Upper lobe of right lung (tissue), 1 donor: ENCODE measurements around the gene ALK. TPM values are rescaled to one million over a fixed set of nuclear protein-coding genes. Genes with fewer than 3 reads are reported as not detected.
A peak's percentile ranks its signal among the peaks of the same experiment; 100 is the strongest.

Source experiments
- ATAC-seq: fragments of 200-7000 bp; cut with Tn5 transposase; one replicate; pipeline ENCODE4 v1.9.1; 2020; ENCODE audit warnings: mild to moderate bottlenecking, moderate library complexity
- DNase-seq: peaks from one replicate; pipeline ENCODE4 v3.0.0-alpha.2; 2020
- H3K27ac ChIP-seq: fragments of 200-600 bp; one replicate; pipeline ENCODE4 v1.8.0; 2022
- H3K27me3 ChIP-seq: fragments of 200-600 bp; one replicate; pipeline ENCODE4 v1.8.0; 2022; ENCODE audit warnings: mild to moderate bottlenecking
- H3K36me3 ChIP-seq: fragments of 200-600 bp; one replicate; pipeline ENCODE4 v1.8.0; 2022
- H3K4me1 ChIP-seq: fragments of 200-600 bp; one replicate; pipeline ENCODE4 v1.8.0; 2022
- H3K4me3 ChIP-seq: fragments of 200-600 bp; one replicate; pipeline ENCODE4 v1.8.0; 2022; ENCODE audit warnings: mild to moderate bottlenecking
- H3K9me3 ChIP-seq: fragments of 200-600 bp; one replicate; pipeline ENCODE4 v1.8.0; 2022
- CTCF ChIP-seq: fragments of 200-600 bp; IDR thresholded peaks from one replicate; pipeline ENCODE4 v1.8.0; 2022; ENCODE audit warnings: antibody characterized with exemption
- intact Hi-C: fragments of 100-400 bp; cut with DNase I; formaldehyde crosslinking; loops from one replicate; pipeline ENCODE4 v1.11.0; 2022
- total RNA-seq: library from RNA; stranded (reverse); fragmentation: NEBNext Ultra II Directional; extraction: Animal tissue kit (Norgen Biotek cat#: 25700); gene quantifications from one replicate; pipeline ENCODE4 v1.2.1, GENCODE V29; 2021
- donor health status: DM: no; HTN: yes; CAD: no; lungs with severe emphysema.

The ALK gene
- total RNA-seq, 1 donor from 2014 or later: not detected

- no peak for TF ChIP-seq CTCF
- DNase-seq (no peak), ATAC-seq (no peak)
- no peak overlapping the region for H3K4me3 ChIP-seq
- intact Hi-C loops: no loop called here
- no peaks in the 10 kb centered on the region for H3K9me3 ChIP-seq
- no peaks in the 10 kb centered on the region for H3K4me1 ChIP-seq
- H3K27ac ChIP-seq: no peak overlapping the region
- no peaks in the 10 kb centered on the region for H3K36me3 ChIP-seq
- no peaks in the 10 kb centered on the region for H3K27me3 ChIP-seq
These were observed 304.0 kb downstream of the ALK start for GRCh38 chr2:29617351-29617750.

GRCh38 chr2:29616569-29616968 is 304.8 kb downstream of the ALK start:
- intact Hi-C loops: no loop called here
- Histone ChIP-seq H3K36me3 (no peaks in the 10 kb centered on the region), H3K27me3 (no peaks in the 10 kb centered on the region), H3K27ac (no peak overlapping the region), H3K4me3 (no peak overlapping the region), H3K9me3 (no peaks in the 10 kb centered on the region), H3K4me1 (no peaks in the 10 kb centered on the region)
- DNase-seq (no peak), ATAC-seq (no peak)
- TF ChIP-seq CTCF: no peak

- Histone ChIP-seq H3K27me3 (no peaks in the 10 kb centered on the region), H3K36me3 (no peaks in the 10 kb centered on the region), H3K27ac (no peak overlapping the region), H3K4me1 (no peaks in the 10 kb centered on the region), H3K9me3 (no peaks in the 10 kb centered on the region), H3K4me3 (no peak overlapping the region)
- no peak for TF ChIP-seq CTCF
- intact Hi-C loops: no loop called here
- DNase-seq (no peak), ATAC-seq (no peak)
These were observed 305.5 kb downstream of the ALK start for GRCh38 chr2:29615841-29616240.

GRCh38 chr2:29615183-29615582 is 306.2 kb downstream of the ALK start:
- no peak overlapping the region for H3K27ac ChIP-seq
- TF ChIP-seq CTCF: no peak
- H3K4me1 ChIP-seq: no peaks in the 10 kb centered on the region
- ATAC-seq (peak; percentile 33), DNase-seq (no peak)
- intact Hi-C loops: no loop called here
- H3K9me3 ChIP-seq: no peaks in the 10 kb centered on the region
- no peaks in the 10 kb centered on the region for H3K27me3 ChIP-seq
- no peaks in the 10 kb centered on the region for H3K36me3 ChIP-seq
- H3K4me3 ChIP-seq: no peak overlapping the region

- DNase-seq: no peak
- no peaks in the 10 kb centered on the region for H3K36me3 ChIP-seq
- no peaks in the 10 kb centered on the region for H3K9me3 ChIP-seq
- ATAC-seq: no peak
- H3K4me3 ChIP-seq: no peak overlapping the region
- intact Hi-C loops: no loop called here
- H3K27ac ChIP-seq: no peak overlapping the region
- TF ChIP-seq CTCF: no peak
- H3K27me3 ChIP-seq: no peaks in the 10 kb centered on the region
- H3K4me1 ChIP-seq: no peaks in the 10 kb centered on the region
These were observed 307.0 kb downstream of the ALK start for GRCh38 chr2:29614295-29614830.

GRCh38 chr2:29613792-29614266 is 307.6 kb downstream of the ALK start:
- no peak for DNase-seq
- Histone ChIP-seq H3K27me3 (no peaks in the 10 kb centered on the region), H3K4me1 (no peaks in the 10 kb centered on the region), H3K9me3 (no peaks in the 10 kb centered on the region), H3K4me3 (no peak overlapping the region), H3K36me3 (no peaks in the 10 kb centered on the region), H3K27ac (no peak overlapping the region)
- intact Hi-C loops: no loop called here
- no peak for ATAC-seq
- no peak for TF ChIP-seq CTCF
